Transverse colon (tissue), 4 donors: ENCODE results near the gene RAD51C.

ENCODE experiments used
- CTCF ChIP-seq, 5 experiments: fragments of 200-600 bp in 3 of 5; fragments of 450-650 bp in 2 of 5; sonication (generic) in 3 of 5; IDR thresholded peaks; 1 replicate in 2 of 5; 2 replicates in 3 of 5; pipeline ENCODE4 v1.5.1; 2016 to 2017; ENCODE audit warnings: antibody characterized with exemption in 5 of 5, inconsistent platforms in 3 of 5, mild to moderate bottlenecking in 2 of 5, moderate library complexity in 1 of 5
- POLR2A ChIP-seq: fragments of 450-650 bp; IDR thresholded peaks from one replicate; pipeline ENCODE4 v1.6.1; 2016; ENCODE audit warnings: antibody characterized with exemption, mild to moderate bottlenecking, moderate library complexity
- POLR2AphosphoS5 ChIP-seq, 3 donors: sonication (generic); formaldehyde crosslinking; IDR thresholded peaks; one replicate each; pipeline ENCODE4 v1.6.1; 2016; ENCODE audit warnings: antibody characterized with exemption in 3 of 3

- TF ChIP-seq POLR2AphosphoS5 (IDR thresholded peaks at IDR 0.05) (no peak), POLR2A (no peak), CTCF (IDR thresholded peaks at IDR 0.05) (no peak)
Observed at GRCh38 chr17:58694826-58695225, 2.4 kb downstream of the RAD51C start.
